Activated naive CD8-positive, alpha-beta T cell treated with anti-CD3 and anti-CD28 coated beads, Interleukin-2, amount 50 U/mL, for 24 hours (primary cell): ENCODE data around the gene NUDT8.
"Not testable (repeated sequence)": the region's sequence is repeated elsewhere in the genome, so short reads cannot be mapped to it uniquely, and the experiment has no call there.

Experiments
- ATAC-seq: fragments of 150-1000 bp; cut with Tn5 transposase; one replicate; pipeline ENCODE4 v1.10.0; 2021
- DNase-seq: peaks from one replicate; pipeline ENCODE4 v3.0.0; 2021
- H3K27ac Mint-ChIP-seq: one replicate; pipeline ENCODE4 v1.8.0; 2021; ENCODE audit warnings: mild to moderate bottlenecking, mixed read lengths
- H3K27me3 Mint-ChIP-seq: one replicate; pipeline ENCODE4 v1.8.0; 2021; ENCODE audit warnings: mixed read lengths
- H3K36me3 Mint-ChIP-seq: one replicate; pipeline ENCODE4 v1.8.0; 2021; ENCODE audit warnings: low read depth, mixed read lengths
- H3K4me1 Mint-ChIP-seq: one replicate; pipeline ENCODE4 v1.8.0; 2021; ENCODE audit warnings: mixed read lengths
- H3K4me3 Mint-ChIP-seq: one replicate; pipeline ENCODE4 v1.8.0; 2021; ENCODE audit warnings: mild to moderate bottlenecking, moderate library complexity, mixed read lengths
- H3K9me3 Mint-ChIP-seq: one replicate; pipeline ENCODE4 v1.8.0; 2021; ENCODE audit warnings: mixed read lengths

The NUDT8 gene

GRCh38 chr11:67588899-67589415 lies 40.8 kb downstream of the NUDT8 start:
- peaks cover 35% of the 10 kb centered on the region for H3K36me3 Mint-ChIP-seq
- not testable (repeated sequence) for H3K4me3 Mint-ChIP-seq, ATAC-seq

GRCh38 chr11:67588136-67588503 lies 41.6 kb downstream of the NUDT8 start:
- Mint-ChIP-seq H3K4me3 (no peak overlapping the region), H3K9me3 (peaks cover 4% of the 10 kb centered on the region), H3K27me3 (no peaks in the 10 kb centered on the region), H3K4me1 (peaks cover 33% of the 10 kb centered on the region), H3K36me3 (peaks cover 36% of the 10 kb centered on the region), H3K27ac (peak overlapping the region; percentile 63)
- DNase-seq, result no peak
- no peak for ATAC-seq

More at GRCh38 chr11:67588899-67589415, 40.8 kb downstream of the NUDT8 start:
- H3K9me3 Mint-ChIP-seq, DNase-seq, H3K27me3 Mint-ChIP-seq: not testable (repeated sequence)
- Mint-ChIP-seq H3K4me1 (peaks cover 30% of the 10 kb centered on the region), H3K27ac (peak overlapping the region; percentile 12)

- Mint-ChIP-seq H3K4me1 (peaks cover 45% of the 10 kb centered on the region), H3K27ac (peak overlapping the region; percentile 29), H3K9me3 (peaks cover 4% of the 10 kb centered on the region), H3K4me3 (no peak overlapping the region), H3K36me3 (peaks cover 36% of the 10 kb centered on the region), H3K27me3 (peaks cover 4% of the 10 kb centered on the region)
- DNase-seq (no peak), ATAC-seq (no peak)
These were observed 43.0 kb downstream of the NUDT8 start for GRCh38 chr11:67586568-67587250.

DNA sequence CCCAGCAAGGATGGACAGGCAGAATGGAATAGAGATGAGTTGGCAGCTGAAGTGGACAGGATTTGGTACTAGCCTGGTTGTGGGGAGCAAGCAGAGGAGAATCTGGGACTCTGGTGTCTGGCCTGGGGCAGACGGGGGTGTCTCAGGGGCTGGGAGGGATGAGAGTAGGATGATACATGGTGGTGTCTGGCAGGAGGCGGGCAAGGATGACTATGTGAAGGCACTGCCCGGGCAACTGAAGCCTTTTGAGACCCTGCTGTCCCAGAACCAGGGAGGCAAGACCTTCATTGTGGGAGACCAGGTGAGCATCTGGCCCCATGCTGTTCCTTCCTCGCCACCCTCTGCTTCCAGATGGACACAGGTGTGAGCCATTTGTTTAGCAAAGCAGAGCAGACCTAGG lies 43.8 kb downstream of the NUDT8 start:
- peak overlapping the region; percentile 87 for H3K4me3 Mint-ChIP-seq
- peaks cover 45% of the 10 kb centered on the region for H3K4me1 Mint-ChIP-seq

GRCh38 chr11:67584881-67585873 lies 44.6 kb downstream of the NUDT8 start:
- peaks cover 14% of the 10 kb centered on the region for H3K27me3 Mint-ChIP-seq
- no peak for DNase-seq
- H3K9me3 Mint-ChIP-seq, result peaks cover 4% of the 10 kb centered on the region
- peaks cover 49% of the 10 kb centered on the region for H3K4me1 Mint-ChIP-seq
- peak overlapping the region; percentile 77 for H3K27ac Mint-ChIP-seq
- peak overlapping the region; percentile 87 for H3K4me3 Mint-ChIP-seq
- peaks cover 36% of the 10 kb centered on the region for H3K36me3 Mint-ChIP-seq
- no peak for ATAC-seq

More for the DNA sequence above, 43.8 kb downstream of the NUDT8 start:
- Mint-ChIP-seq H3K27me3 (peaks cover 8% of the 10 kb centered on the region), H3K27ac (peak overlapping the region; percentile 74), H3K36me3 (peaks cover 36% of the 10 kb centered on the region), H3K9me3 (peaks cover 4% of the 10 kb centered on the region)
- ATAC-seq, result no peak
- no peak for DNase-seq

DNA sequence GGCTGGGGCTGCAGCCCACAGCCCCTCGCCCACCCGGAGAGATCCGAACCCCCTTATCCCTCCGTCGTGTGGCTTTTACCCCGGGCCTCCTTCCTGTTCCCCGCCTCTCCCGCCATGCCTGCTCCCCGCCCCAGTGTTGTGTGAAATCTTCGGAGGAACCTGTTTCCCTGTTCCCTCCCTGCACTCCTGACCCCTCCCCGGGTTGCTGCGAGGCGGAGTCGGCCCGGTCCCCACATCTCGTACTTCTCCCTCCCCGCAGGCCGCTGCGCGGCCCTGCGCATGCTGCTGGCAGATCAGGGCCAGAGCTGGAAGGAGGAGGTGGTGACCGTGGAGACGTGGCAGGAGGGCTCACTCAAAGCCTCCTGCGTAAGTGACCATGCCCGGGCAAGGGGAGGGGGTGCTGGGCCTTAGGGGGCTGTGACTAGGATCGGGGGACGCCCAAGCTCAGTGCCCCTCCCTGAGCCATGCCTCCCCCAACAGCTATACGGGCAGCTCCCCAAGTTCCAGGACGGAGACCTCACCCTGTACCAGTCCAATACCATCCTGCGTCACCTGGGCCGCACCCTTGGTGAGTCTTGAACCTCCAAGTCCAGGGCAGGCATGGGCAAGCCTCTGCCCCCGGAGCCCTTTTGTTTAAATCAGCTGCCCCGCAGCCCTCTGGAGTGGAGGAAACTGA lies 45.4 kb downstream of the NUDT8 start:
- Mint-ChIP-seq H3K4me1 (peaks cover 58% of the 10 kb centered on the region), H3K4me3 (peak overlapping the region; percentile 87), H3K9me3 (peaks cover 4% of the 10 kb centered on the region), H3K36me3 (peaks cover 36% of the 10 kb centered on the region), H3K27ac (peak overlapping the region; percentile 77), H3K27me3 (peaks cover 17% of the 10 kb centered on the region)
- DNase-seq (peak; percentile 45), ATAC-seq (peak; percentile 29)

DNA sequence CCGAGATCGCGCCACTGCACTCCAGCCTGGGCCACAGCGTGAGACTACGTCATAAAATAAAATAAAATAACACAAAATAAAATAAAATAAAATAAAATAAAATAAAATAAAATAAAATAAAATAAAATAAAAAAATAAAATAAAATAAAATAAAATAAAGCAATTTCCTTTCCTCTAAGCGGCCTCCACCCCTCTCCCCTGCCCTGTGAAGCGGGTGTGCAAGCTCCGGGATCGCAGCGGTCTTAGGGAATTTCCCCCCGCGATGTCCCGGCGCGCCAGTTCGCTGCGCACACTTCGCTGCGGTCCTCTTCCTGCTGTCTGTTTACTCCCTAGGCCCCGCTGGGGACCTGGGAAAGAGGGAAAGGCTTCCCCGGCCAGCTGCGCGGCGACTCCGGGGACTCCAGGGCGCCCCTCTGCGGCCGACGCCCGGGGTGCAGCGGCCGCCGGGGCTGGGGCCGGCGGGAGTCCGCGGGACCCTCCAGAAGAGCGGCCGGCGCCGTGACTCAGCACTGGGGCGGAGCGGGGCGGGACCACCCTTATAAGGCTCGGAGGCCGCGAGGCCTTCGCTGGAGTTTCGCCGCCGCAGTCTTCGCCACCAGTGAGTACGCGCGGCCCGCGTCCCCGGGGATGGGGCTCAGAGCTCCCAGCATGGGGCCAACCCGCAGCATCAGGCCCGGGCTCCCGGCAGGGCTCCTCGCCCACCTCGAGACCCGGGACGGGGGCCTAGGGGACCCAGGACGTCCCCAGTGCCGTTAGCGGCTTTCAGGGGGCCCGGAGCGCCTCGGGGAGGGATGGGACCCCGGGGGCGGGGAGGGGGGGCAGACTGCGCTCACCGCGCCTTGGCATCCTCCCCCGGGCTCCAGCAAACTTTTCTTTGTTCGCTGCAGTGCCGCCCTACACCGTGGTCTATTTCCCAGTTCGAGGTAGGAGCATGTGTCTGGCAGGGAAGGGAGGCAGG lies 46.2 kb downstream of the NUDT8 start, which contains the start of gene GSTP1:
Gene GSTP1 (plus strand): TSS at position 566 of the 958 bp plus-strand sequence. CDS start 32 bp downstream, at position 598.
- Mint-ChIP-seq H3K4me1 (peaks cover 59% of the 10 kb centered on the region), H3K4me3 (peak within 1 kb of the TSS; percentile 87), H3K27me3 (peaks cover 21% of the 10 kb centered on the region), H3K36me3 (peaks cover 36% of the 10 kb centered on the region), H3K27ac (peak within 1 kb of the TSS; percentile 90), H3K9me3 (peaks cover 4% of the 10 kb centered on the region)
- DNase-seq, result peak; percentile 91
- ATAC-seq, result peak; percentile 92

GRCh38 chr11:67582011-67582410 lies 47.7 kb downstream of the NUDT8 start:
- no peak overlapping the region for H3K27ac Mint-ChIP-seq
- DNase-seq (no peak), ATAC-seq (no peak)
- peaks cover 24% of the 10 kb centered on the region for H3K27me3 Mint-ChIP-seq
- no peaks in the 10 kb centered on the region for H3K9me3 Mint-ChIP-seq
- H3K4me1 Mint-ChIP-seq, result peaks cover 56% of the 10 kb centered on the region
- peaks cover 24% of the 10 kb centered on the region for H3K36me3 Mint-ChIP-seq
- peak overlapping the region; percentile 87 for H3K4me3 Mint-ChIP-seq

- no peak for DNase-seq
- Mint-ChIP-seq H3K4me1 (peaks cover 50% of the 10 kb centered on the region), H3K27ac (no peak overlapping the region), H3K9me3 (no peaks in the 10 kb centered on the region), H3K4me3 (no peak overlapping the region), H3K27me3 (peaks cover 27% of the 10 kb centered on the region), H3K36me3 (peaks cover 19% of the 10 kb centered on the region)
- no peak for ATAC-seq
These were observed 48.3 kb downstream of the NUDT8 start for GRCh38 chr11:67581469-67581868.

DNA sequence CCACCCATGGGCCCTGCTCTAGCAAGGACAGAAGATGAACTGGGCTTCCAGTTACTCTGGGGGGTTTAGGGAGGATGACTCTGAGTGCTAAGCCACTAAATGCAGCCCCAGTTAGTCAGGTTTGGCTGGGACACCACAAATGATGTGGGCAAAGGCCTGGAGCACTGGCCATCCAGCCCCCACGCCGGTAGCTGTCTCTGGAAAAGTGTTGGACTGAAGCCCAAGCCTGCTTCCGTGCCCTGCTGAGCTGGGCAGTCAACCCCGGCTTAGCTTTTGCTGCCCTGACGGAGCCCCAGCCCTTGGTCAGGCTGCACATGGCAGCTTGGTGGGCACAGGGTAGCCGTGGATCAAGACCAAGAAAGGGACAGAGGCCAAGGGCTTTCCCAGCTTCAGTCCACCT lies 51.8 kb downstream of the NUDT8 start:
- Mint-ChIP-seq H3K4me3 (no peak overlapping the region), H3K9me3 (no peaks in the 10 kb centered on the region), H3K4me1 (peaks cover 27% of the 10 kb centered on the region), H3K27me3 (peaks cover 33% of the 10 kb centered on the region), H3K27ac (no peak overlapping the region), H3K36me3 (no peaks in the 10 kb centered on the region)
- no peak for ATAC-seq
- no peak for DNase-seq
